Stimulated activated CD4-positive, alpha-beta T cell treated with anti-CD3 and anti-CD28 coated beads, TNF-alpha, amount 100 ng/mL, for 48 hours (primary cell): Measurements from ENCODE around the gene RASA4B.
"Not testable (repeated sequence)": the region's sequence is repeated elsewhere in the genome, so short reads cannot be mapped to it uniquely, and the experiment has no call there.

Experiments
- DNase-seq, 3 donors: peaks; one replicate each; pipeline ENCODE4 v3.0.0-alpha.2; 2020; ENCODE audit warnings: low read depth in 3 of 3

Gene RASA4B

GRCh38 chr7:102474116-102474515 lies 43.5 kb downstream of the RASA4B start:
- not testable (repeated sequence) for DNase-seq

- no peak for DNase-seq
These were observed 44.1 kb downstream of the RASA4B start for GRCh38 chr7:102473271-102473991.

- DNase-seq = no peak
These were observed 45.2 kb downstream of the RASA4B start for GRCh38 chr7:102472126-102473041.

GRCh38 chr7:102471791-102472125 lies 45.8 kb downstream of the RASA4B start:
- DNase-seq = no peak

GRCh38 chr7:102469972-102470825 lies 47.4 kb downstream of the RASA4B start:
- DNase-seq = no peak

- no peak for DNase-seq
These were observed 48.1 kb downstream of the RASA4B start for GRCh38 chr7:102469351-102469971.

GRCh38 chr7:102468478-102469350 lies 48.9 kb downstream of the RASA4B start:
- no peak for DNase-seq

- no peak for DNase-seq
These were observed 49.7 kb downstream of the RASA4B start for GRCh38 chr7:102467581-102468477.

- no peak for DNase-seq
These were observed 51.5 kb downstream of the RASA4B start for GRCh38 chr7:102466097-102466496.

- peak; percentile 91 to 96 (median 92) for DNase-seq
These were observed 52.8 kb downstream of the RASA4B start, which contains the start of the genes ALKBH4 and LRWD1 for GRCh38 chr7:102464577-102465280. TSS of gene ALKBH4 (minus strand) at chr7:102464863. CDS start at chr7:102464836, 27 bp downstream. TSS of gene LRWD1 (plus strand) at chr7:102464984. CDS start at chr7:102465081, 97 bp downstream.

- DNase-seq = no peak
These were observed 53.6 kb downstream of the RASA4B start for GRCh38 chr7:102463841-102464576.

- no peak for DNase-seq
These were observed 57.1 kb downstream of the RASA4B start for GRCh38 chr7:102460467-102460866.

- DNase-seq = no peak
These were observed 58.2 kb downstream of the RASA4B start for GRCh38 chr7:102459221-102459844.

GRCh38 chr7:102457352-102457924 lies 60.1 kb downstream of the RASA4B start:
- no peak for DNase-seq

- DNase-seq = no peak
These were observed 61.2 kb downstream of the RASA4B start for GRCh38 chr7:102456327-102456726.

- no peak for DNase-seq
These were observed 62.0 kb downstream of the RASA4B start for GRCh38 chr7:102455596-102455995.

- not testable (repeated sequence) for DNase-seq
These were observed 62.6 kb downstream of the RASA4B start for GRCh38 chr7:102454932-102455331.
